Anterior cingulate cortex (tissue), 58 donors: ENCODE results near the gene CHTF8.
"Not testable (repeated sequence)": the region's sequence is repeated elsewhere in the genome, so short reads cannot be mapped to it uniquely, and the experiment has no call there.

ENCODE experiments used
- DNase-seq, 58 donors: peaks; one replicate each; lab custom pipeline; 2025; lab: John Stamatoyannopoulos, UW

Gene CHTF8, protein sequence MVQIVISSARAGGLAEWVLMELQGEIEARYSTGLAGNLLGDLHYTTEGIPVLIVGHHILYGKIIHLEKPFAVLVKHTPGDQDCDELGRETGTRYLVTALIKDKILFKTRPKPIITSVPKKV

GRCh38 chr16:69132424-69133252 lies at the start of gene CHTF8, which contains the start of gene UTP4:
Gene CHTF8 (minus strand): TSS chr16:69132588. CDS start chr16:69121458, 11,130 bp downstream.
Gene UTP4 (plus strand): TSS chr16:69132649. CDS start chr16:69133460, 811 bp downstream.
- DNase-seq: peak; percentile 27 to 87 (median 76)

- DNase-seq: no peak
Observed at GRCh38 chr16:69180011-69180338, 47.6 kb upstream of the CHTF8 start.

- DNase-seq: peak in 10 of 58 donors; percentile 5 to 41 (median 12)
Observed at GRCh38 chr16:69179328-69180010, 47.1 kb upstream of the CHTF8 start.

GRCh38 chr16:69176033-69176800 lies 43.8 kb upstream of the CHTF8 start:
- DNase-seq: no peak

- peak in 1 of 58 donors; percentile 6 for DNase-seq
Observed at GRCh38 chr16:69171325-69172084, 39.1 kb upstream of the CHTF8 start.

DNA sequence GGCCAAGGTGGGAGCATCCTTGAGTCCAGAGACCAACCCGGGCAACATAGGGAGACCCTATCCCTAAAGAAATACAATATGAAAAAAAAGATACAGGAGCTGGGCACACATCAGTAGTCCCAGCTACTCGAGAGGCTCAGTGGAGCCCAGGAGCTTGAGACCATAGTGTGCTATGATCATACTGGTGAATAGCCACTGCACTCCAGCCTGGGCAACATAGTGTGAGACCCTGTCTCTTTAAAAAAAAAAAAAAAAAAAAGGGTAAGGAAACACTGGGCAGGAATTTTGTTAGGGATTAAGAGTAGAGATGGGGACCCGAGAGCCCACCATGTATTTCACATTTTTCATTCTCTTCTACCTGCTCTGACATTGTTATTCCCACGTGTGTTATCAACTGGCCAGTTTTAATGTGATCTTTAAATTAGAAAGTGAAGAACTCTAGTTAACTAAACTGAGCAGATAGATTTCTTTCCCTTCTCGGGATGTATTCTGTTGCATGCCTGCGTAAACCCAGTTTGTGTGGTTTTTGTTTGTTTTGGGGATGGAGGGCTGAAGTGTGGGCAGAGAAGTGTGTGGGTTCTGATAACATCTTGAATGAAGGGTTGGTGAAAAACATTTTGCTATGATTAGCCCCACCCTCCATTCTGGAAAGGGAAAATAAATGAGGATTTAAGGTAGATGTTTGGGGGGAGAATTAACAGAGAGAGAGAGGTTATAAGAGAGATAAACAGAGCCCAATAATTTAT lies 37.4 kb upstream of the CHTF8 start:
- DNase-seq: no peak

DNA sequence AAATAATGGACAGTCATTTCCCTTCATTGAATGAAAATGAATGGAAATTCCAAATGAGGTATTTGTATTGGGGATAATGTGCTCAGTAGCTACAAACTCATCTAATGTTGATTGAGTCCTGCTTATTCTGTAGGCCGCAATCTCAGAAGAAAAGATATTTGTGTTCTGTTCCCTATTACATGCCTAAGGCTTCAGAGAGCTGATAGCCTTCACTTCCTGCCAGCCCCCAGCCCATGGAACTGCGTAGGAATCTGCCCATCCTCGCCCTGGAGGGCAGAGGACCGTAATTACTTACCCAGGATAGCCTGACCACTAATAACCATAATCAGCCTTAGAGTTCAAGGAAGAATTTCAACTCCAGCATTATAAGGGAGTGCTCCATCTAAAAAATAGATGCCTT lies 36.7 kb upstream of the CHTF8 start:
- no peak for DNase-seq

- DNase-seq: peak in 1 of 58 donors; percentile 3
Observed at GRCh38 chr16:69166946-69167930, 34.9 kb upstream of the CHTF8 start.

GRCh38 chr16:69166221-69166833 lies 33.9 kb upstream of the CHTF8 start:
- peak in 29 of 58 donors; percentile 5 to 75 (median 33) for DNase-seq

DNA sequence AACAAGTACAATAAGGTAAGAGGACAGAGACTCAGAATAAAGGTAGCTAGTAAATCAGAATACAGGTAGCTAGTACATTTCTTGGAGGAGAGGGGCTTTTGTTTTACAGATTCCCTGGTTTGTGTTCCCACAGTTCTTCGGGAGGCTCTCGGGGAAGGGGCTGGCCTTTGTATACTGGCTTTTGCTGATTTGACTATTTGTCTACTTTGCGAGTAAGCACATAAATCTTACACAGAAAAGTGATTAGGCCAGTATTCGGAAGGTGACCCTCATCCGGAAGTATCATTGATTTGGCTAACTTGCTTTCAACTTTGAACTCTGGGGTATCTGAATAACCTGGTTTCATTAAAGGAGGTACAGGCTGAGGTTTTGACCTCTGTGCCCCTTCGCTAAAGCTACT lies 33.2 kb upstream of the CHTF8 start:
- no peak for DNase-seq

DNA sequence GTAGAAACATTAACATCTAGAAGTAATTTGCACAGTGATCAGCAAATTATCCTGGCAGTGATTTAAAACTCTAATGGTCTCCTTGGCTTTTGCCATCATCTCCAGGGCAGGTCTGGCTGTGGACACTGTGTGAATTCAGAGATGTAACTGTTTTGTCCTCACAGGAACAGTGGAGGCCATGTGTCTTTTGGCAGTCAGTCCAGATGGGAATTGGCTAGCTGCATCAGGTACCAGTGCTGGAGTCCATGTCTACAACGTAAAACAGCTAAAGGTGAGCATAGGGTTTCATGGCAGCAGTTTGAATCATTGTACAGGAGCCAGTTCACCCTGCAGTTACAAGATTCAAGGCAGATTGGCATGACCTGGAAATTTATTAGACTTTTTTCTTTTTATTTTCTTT lies 27.8 kb upstream of the CHTF8 start:
- no peak for DNase-seq

DNA sequence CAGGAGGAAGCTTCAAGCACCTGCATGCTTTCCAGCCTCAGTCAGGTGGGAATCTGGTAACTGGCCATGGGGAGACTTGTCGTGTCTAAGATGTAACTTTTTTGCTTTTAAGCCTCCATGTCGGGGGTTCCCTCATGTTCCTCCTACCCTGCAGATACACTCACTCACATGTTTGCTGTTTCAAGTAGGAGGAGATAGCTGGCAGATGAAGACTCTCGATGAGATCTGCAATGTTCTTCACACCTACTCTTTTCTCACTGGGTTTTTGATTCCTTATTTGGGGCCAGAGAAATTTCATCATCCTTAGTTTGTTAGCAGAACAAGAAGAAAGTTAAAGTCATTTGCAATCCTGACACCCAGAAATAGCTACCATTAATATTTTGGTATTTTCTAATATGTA lies 24.8 kb upstream of the CHTF8 start:
- DNase-seq: peak in 9 of 58 donors; percentile 2 to 66 (median 12)

DNA sequence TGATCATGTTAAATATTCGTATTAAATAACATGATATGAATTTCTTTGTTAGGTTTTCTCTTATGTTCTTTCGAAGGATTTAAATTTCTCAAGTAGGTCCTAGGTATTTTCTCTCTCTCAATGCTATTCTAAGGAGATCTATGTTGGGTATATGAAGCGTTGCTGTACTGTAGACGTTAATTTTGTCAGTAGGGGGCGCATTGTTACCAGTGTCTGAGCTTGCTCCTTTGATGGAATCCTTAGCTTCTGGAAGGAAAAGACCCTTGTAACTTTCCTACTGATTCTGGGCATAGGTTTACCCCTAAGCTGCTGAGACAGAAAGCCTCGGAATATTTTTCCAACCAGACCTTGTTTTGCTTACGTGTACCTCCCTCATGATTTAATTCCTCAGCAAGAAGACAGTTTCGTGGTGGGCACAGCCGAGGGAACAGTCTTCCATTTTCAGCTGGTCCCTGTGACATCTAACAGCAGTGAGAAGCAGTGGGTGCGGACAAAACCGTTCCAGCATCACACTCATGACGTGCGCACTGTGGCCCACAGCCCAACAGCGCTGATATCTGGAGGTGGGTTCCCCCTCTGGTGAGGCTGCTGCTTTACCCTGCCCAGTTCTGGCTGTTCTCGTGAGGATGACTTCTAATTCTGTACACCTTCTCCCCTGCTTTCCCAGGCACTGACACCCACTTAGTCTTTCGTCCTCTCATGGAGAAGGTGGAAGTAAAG lies 17.9 kb upstream of the CHTF8 start:
- peak in 48 of 58 donors; percentile 5 to 86 (median 48) for DNase-seq

- not testable (repeated sequence) for DNase-seq
Observed at GRCh38 chr16:69149621-69150020, 17.2 kb upstream of the CHTF8 start.

- DNase-seq: no peak
Observed at GRCh38 chr16:69145658-69146057, 13.3 kb upstream of the CHTF8 start.

- no peak for DNase-seq
Observed at GRCh38 chr16:69143116-69143515, 10.7 kb upstream of the CHTF8 start.

GRCh38 chr16:69141936-69142335 lies 9.5 kb upstream of the CHTF8 start:
- DNase-seq: no peak
